IMR-90 (cell line): ENCODE results near the gene ZNF841. TPM values are rescaled to one million over a fixed set of nuclear protein-coding genes. Genes with fewer than 3 reads are reported as not detected.
"Not testable (repeated sequence)": the region's sequence is repeated elsewhere in the genome, so short reads cannot be mapped to it uniquely, and the experiment has no call there.

Experiments used
- ATAC-seq: fragments of 200-7000 bp; cut with Tn5 transposase; 2 replicates; pipeline ENCODE4 v1.9.1; 2020; ENCODE audit warnings: low read depth, mild to moderate bottlenecking, moderate library complexity
- BruUV-seq: library from RNA; stranded (reverse); fragments of 400-500 nt; replicated peaks from 2 replicates; lab custom pipeline; 2021; lab: Mats Ljungman, UMichigan
- CTCF ChIA-PET: fragments of 300-600 bp; formaldehyde crosslinking; extraction: SDS; loops from one replicate; lab custom pipeline; 2021; ENCODE audit warnings: antibody characterized with exemption; lab: Yijun Ruan, JAX
- POLR2A ChIA-PET: fragments of 300-600 bp; sonication (Branson Sonifier 250); formaldehyde crosslinking; loops from one replicate; lab custom pipeline; 2022; ENCODE audit warnings: antibody characterized with exemption; ENCODE audit not compliant: unreplicated experiment; lab: Charles Lee
- DNase-seq: peaks from one replicate; pipeline ENCODE4 v3.0.0; 2013
- H2AFZ ChIP-seq: replicated peaks from 2 replicates; pipeline ENCODE3; 2013; ENCODE audit warnings: low read length, mild to moderate bottlenecking; ENCODE audit not compliant: poor library complexity
- H2AK5ac ChIP-seq: 2 replicates; pipeline ENCODE4 v1.6.1; 2013; ENCODE audit warnings: low read depth, low read length, inconsistent platforms
- H2AK9ac ChIP-seq: replicated peaks from 2 replicates; pipeline ENCODE3; 2013; ENCODE audit warnings: mild to moderate bottlenecking, low read depth, low read length, moderate library complexity; ENCODE audit not compliant: poor library complexity
- H2BK120ac ChIP-seq: 2 replicates; pipeline ENCODE4 v1.6.1; 2013; ENCODE audit warnings: low read depth, low read length, inconsistent platforms
- H2BK15ac ChIP-seq: 3 replicates; pipeline ENCODE4 v1.6.1; 2013; ENCODE audit warnings: low read depth, low read length, inconsistent platforms
- H2BK20ac ChIP-seq: 2 replicates; pipeline ENCODE4 v1.6.1; 2013; ENCODE audit warnings: low read depth, mild to moderate bottlenecking, inconsistent platforms, low read length, moderate library complexity
- H2BK5ac ChIP-seq: 2 replicates; pipeline ENCODE4 v1.6.1; 2013; ENCODE audit warnings: mild to moderate bottlenecking, low read depth, low read length, inconsistent platforms; ENCODE audit not compliant: poor library complexity, severe bottlenecking
- H3K14ac ChIP-seq: replicated peaks from 2 replicates; pipeline ENCODE4 v1.6.1; 2013; ENCODE audit warnings: low read depth, low read length, inconsistent platforms
- H3K18ac ChIP-seq: 2 replicates; pipeline ENCODE4 v1.6.1; 2013; ENCODE audit warnings: low read depth, low read length, control low read depth
- H3K23ac ChIP-seq: 2 replicates; pipeline ENCODE4 v1.6.1; 2013; ENCODE audit warnings: low read depth, low read length, inconsistent platforms
- H3K27ac ChIP-seq: 2 replicates; pipeline ENCODE4 v1.5.1; 2013; ENCODE audit warnings: mild to moderate bottlenecking, control low read depth, low read length; ENCODE audit not compliant: insufficient read depth
- H3K27me3 ChIP-seq: 2 replicates; pipeline ENCODE4 v1.6.1; 2013; ENCODE audit warnings: low read length; ENCODE audit not compliant: control insufficient read depth, insufficient read depth
- H3K36me3 ChIP-seq: 2 replicates; pipeline ENCODE4 v1.6.1; 2013; ENCODE audit warnings: low read length, mixed read lengths; ENCODE audit not compliant: control insufficient read depth, insufficient read depth
- H3K4ac ChIP-seq: 2 replicates; pipeline ENCODE4 v1.6.1; 2013; ENCODE audit warnings: low read depth, low read length, inconsistent platforms
- H3K4me1 ChIP-seq: 2 replicates; pipeline ENCODE4 v1.6.1; 2013; ENCODE audit warnings: low read length, mixed read lengths; ENCODE audit not compliant: control insufficient read depth, insufficient read depth
- H3K4me2 ChIP-seq: 2 replicates; pipeline ENCODE4 v1.6.1; 2013; ENCODE audit warnings: low read depth, mild to moderate bottlenecking, control low read depth, low read length, moderate library complexity
- H3K4me3 ChIP-seq: 2 replicates; pipeline ENCODE4 v1.5.1; 2013; ENCODE audit warnings: low read depth, mild to moderate bottlenecking, control low read depth, low read length, moderate library complexity; ENCODE audit not compliant: insufficient read depth
- H3K56ac ChIP-seq: 2 replicates; pipeline ENCODE4 v1.6.1; 2013; ENCODE audit warnings: low read length, inconsistent platforms; ENCODE audit not compliant: insufficient read depth; ENCODE audit errors: extremely low read depth
- H3K79me1 ChIP-seq, 2 experiments: 2 replicates each; pipeline ENCODE4 v1.6.1; 2013; ENCODE audit warnings: low read length in 2 of 2, inconsistent platforms in 1 of 2, low read depth in 1 of 2
- H3K9ac ChIP-seq: 2 replicates; pipeline ENCODE4 v1.6.1; 2013; ENCODE audit warnings: low read depth, low read length, control low read depth
- H3K9me1 ChIP-seq: 2 replicates; pipeline ENCODE4 v1.6.1; 2013; ENCODE audit warnings: low read length, inconsistent platforms; ENCODE audit not compliant: insufficient read depth
- H3K9me3 ChIP-seq: 2 replicates; pipeline ENCODE4 v1.6.1; 2013; ENCODE audit warnings: low read length; ENCODE audit not compliant: control insufficient read depth, insufficient read depth
- H4K20me1 ChIP-seq: 2 replicates; pipeline ENCODE4 v1.6.1; 2013; ENCODE audit warnings: low read length, inconsistent platforms; ENCODE audit not compliant: insufficient read depth
- H4K5ac ChIP-seq: 2 replicates; pipeline ENCODE4 v1.6.1; 2013; ENCODE audit warnings: mild to moderate bottlenecking, low read depth, low read length, control low read depth
- H4K8ac ChIP-seq, 2 experiments: 2 replicates each; pipeline ENCODE4 v1.6.1; 2013; ENCODE audit warnings: low read depth in 2 of 2, low read length in 2 of 2, control low read depth in 1 of 2, inconsistent platforms in 1 of 2
- H4K91ac ChIP-seq: 2 replicates; pipeline ENCODE4 v1.6.1; 2013; ENCODE audit warnings: low read depth, low read length, inconsistent platforms; ENCODE audit not compliant: insufficient read depth
- WGBS, 2 experiments: methylation state at CpG; one replicate each; pipeline versions ENCODE4 v1.1.5 to v1.1.7; 2013; ENCODE audit warnings: missing lambda C conversion rate in 2 of 2; ENCODE audit not compliant: insufficient read length in 1 of 2; ENCODE audit errors: extremely low coverage in 2 of 2; 5-methylcytosine and 5-hydroxymethylcytosine counted together
- dilution Hi-C: fragments of 300-500 bp; cut with HindIII; formaldehyde crosslinking; loops from one replicate; pipeline ENCODE4 v1.14.3; 2018; ENCODE audit warnings: low sequenced_read_pairs; ENCODE audit not compliant: unreplicated experiment
- in situ Hi-C: fragments of 300-500 bp; cut with MboI; formaldehyde crosslinking; loops from 3 replicates; pipeline ENCODE4 v1.14.3; 2019; ENCODE audit warnings: low sequenced_read_pairs, inconsistent platforms, mixed read lengths
- intact Hi-C: fragments of 100-400 bp; cut with micrococcal nuclease; formaldehyde crosslinking; loops from 2 replicates; pipeline ENCODE4 v1.10.0; 2022
- polyA plus RNA-seq, 3 experiments: library from polyadenylated mRNA; depleted of rRNA; stranded (reverse); fragments of >200 nt; gene quantifications; 2 replicates each; pipeline ENCODE4 v1.2.3, GENCODE V29; 2012; ENCODE audit warnings: low replicate concordance in 1 of 3
- total RNA-seq: library from RNA; depleted of rRNA; stranded (reverse); fragments of >200 nt; gene quantifications from 2 replicates; pipeline ENCODE4 v1.2.3, GENCODE V29; 2012

ZNF841 gene
- total and polyA plus RNA-seq, 2 of the 4 experiments (the other 2 are of a cell fraction): 8.5 to 28.9 TPM

- CTCF ChIA-PET: not testable (repeated sequence)
Measured at GRCh38 chr19:52051736-52052135, 43.8 kb downstream of the ZNF841 start.

More at GRCh38 chr19:52051736-52052135, 43.8 kb downstream of the ZNF841 start:
- H4K5ac ChIP-seq, intact Hi-C loops, dilution Hi-C loops, H3K18ac ChIP-seq, H3K4ac ChIP-seq, H3K4me2 ChIP-seq, H3K36me3 ChIP-seq, H2AK5ac ChIP-seq, H4K20me1 ChIP-seq, H2BK5ac ChIP-seq, ATAC-seq, POLR2A ChIA-PET, H2AK9ac ChIP-seq, H2BK20ac ChIP-seq, H3K9me3 ChIP-seq, BruUV-seq, H3K27me3 ChIP-seq, H3K9ac ChIP-seq, H4K8ac ChIP-seq, H3K14ac ChIP-seq, H3K56ac ChIP-seq, DNase-seq, H3K23ac ChIP-seq, H2BK120ac ChIP-seq, H3K9me1 ChIP-seq, H3K27ac ChIP-seq, H2AFZ ChIP-seq, in situ Hi-C loops, H2BK15ac ChIP-seq, H3K4me3 ChIP-seq, H3K4me1 ChIP-seq, H4K91ac ChIP-seq: not testable (repeated sequence)
- WGBS, 2 experiments: no CpG with 5 or more reads among the region's 1 CpG
- H3K79me1 ChIP-seq: peaks cover 7 to 16% of the 10 kb centered on the region in 2 experiments
